GM13976 (cell line): ENCODE results near the gene KCNIP1.

Source experiments
- DNase-seq: peaks from one replicate; pipeline ENCODE4 v3.0.0; 2012; ENCODE audit warnings: low spot score
- CTCF ChIP-seq: IDR thresholded peaks from 2 replicates; pipeline ENCODE4 v1.5.1; 2012; ENCODE audit warnings: borderline replicate concordance, mild to moderate bottlenecking; ENCODE audit not compliant: insufficient read depth; ENCODE audit errors: extremely low read depth, missing control alignments, control extremely low read depth
- in situ Hi-C: fragments of 300-500 bp; cut with MboI; formaldehyde crosslinking; loops from one replicate; pipeline ENCODE4 v1.12.0; 2022; ENCODE audit warnings: low sequenced_read_pairs, mixed read lengths, inconsistent platforms; ENCODE audit not compliant: unreplicated experiment

Gene KCNIP1

DNA sequence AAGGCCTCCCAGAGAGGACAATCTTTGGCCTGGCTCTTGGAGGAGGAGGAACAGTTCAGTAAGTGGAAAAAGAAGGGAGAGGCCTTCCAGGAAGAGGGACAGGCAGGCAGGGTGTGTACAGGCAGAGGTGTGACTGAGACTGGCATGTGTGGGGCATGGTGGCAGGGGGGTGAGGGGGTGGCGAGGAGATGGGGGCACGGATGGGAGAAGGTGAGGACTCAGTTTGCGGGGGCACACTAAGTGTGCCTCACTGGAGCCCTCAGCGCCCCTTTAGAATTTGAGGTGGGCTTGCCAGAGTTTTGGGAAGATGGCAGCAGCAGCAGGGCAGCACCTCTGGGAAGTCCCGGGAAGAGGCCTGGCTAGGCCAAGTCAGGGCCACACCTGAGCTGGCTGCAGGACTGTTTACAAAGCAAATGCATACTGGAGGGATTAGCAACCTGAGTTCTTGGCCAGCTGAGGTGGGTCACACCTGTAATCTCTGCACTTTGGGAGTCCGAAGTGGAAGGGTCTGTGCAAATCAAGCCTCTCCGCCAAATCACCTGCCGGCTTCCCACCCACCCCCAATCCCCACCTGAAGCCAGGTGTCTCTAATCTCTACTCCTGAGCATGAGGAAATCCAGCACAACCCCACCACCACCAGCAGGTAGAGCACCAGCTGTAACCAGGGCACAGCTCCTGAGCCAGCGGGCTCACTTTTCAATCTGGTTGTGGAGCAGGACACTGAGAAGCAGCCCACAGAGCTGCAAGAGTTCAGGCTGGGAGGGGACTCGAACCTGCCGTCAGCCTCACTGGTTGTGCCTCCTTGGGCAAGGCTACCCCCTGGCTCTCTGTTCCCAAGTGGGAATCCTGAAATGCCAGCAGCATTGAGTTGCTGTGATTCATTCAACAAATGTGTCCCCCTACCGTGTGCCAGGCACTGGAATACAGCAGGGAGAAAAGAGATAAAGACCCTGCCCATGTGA lies 269.5 kb downstream of the KCNIP1 start:
- DNase-seq = no peak
- no peak for TF ChIP-seq CTCF
- in situ Hi-C loops = no loop called here

DNA sequence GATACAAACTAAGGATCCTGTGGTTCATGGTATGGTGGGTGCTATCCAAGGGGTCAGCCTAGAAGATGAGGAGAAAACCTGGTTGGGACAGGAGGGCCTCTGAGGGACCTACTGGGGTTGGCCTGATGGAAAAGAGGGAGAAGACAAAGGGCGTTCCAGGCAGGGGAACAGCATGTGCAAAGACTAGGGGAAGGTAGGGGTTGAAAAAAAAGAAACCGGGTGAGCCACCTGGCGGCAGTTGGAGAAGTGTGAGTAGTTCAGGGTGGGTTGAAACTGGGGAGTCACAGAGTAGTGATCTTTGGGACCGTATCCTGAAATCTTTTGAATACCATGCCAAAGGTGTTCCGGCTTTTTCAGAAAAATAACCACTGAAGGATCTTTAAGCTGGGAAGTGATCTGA lies 271.0 kb downstream of the KCNIP1 start:
- TF ChIP-seq CTCF = no peak
- in situ Hi-C loops = no loop called here
- no peak for DNase-seq

DNA sequence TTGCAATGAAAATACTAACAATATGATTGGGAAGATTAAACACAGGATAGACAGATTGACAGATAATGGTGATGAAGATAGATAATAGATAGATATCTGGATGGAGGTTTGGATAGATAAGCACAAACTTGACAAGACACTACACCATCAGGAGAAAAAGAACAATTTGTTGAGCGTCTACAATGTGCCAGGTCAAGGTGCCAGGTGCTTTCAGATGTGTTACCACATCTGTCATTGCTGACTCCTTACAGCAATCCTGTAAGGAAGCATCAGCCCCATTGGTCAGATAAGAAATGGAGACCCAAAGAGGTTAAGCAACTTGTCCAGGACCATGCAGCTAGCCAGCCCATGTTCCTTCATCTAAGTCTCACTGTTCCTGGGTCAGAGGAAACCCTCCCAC lies 278.1 kb downstream of the KCNIP1 start:
- in situ Hi-C loops = no loop called here
- no peak for DNase-seq
- TF ChIP-seq CTCF = no peak

GRCh38 chr5:170782438-170782837 lies 278.6 kb downstream of the KCNIP1 start:
- no peak for TF ChIP-seq CTCF
- DNase-seq = no peak
- in situ Hi-C loops = no loop called here

GRCh38 chr5:170783498-170784247 lies 279.9 kb downstream of the KCNIP1 start, which contains the start of gene GABRP:
Gene GABRP, plus strand, starts transcription at chr5:170783725. Its CDS starts 4,891 bp downstream, at chr5:170788616.
- no peak for DNase-seq
- in situ Hi-C loops = no loop called here
- no peak for TF ChIP-seq CTCF

GRCh38 chr5:170785416-170785815 lies 281.6 kb downstream of the KCNIP1 start:
- DNase-seq = no peak
- in situ Hi-C loops = no loop called here
- no peak for TF ChIP-seq CTCF
